ENCODE results near the gene IL31. TPM values are rescaled to one million over a fixed set of nuclear protein-coding genes. Genes with fewer than 3 reads are reported as not detected.

IL31 gene
- total and polyA plus RNA-seq, 4 donors = not detected

GRCh38 chr12:122124370-122124769, 49.7 kb downstream of the IL31 start:
- Histone ChIP-seq H3K36me3 (ENCODE audit: control insufficient read depth in 4 of 4, insufficient read depth in 3 of 4, low read depth in 1 of 4, low read length in 3 of 4) (peaks cover under 1 to 16% (median 9%) of the 10 kb centered on the region in 4 donors), H3K4me3 (ENCODE audit: low read depth in 1 of 3, low read length in 3 of 3) (no peak overlapping the region), H3K4me1 (ENCODE audit: control insufficient read depth in 4 of 4, insufficient read depth in 4 of 4, low read length in 3 of 4) (peaks cover 7 to 57% (median 42%) of the 10 kb centered on the region in 4 donors), H3K27ac (ENCODE audit: low read depth in 1 of 2, low read length in 2 of 2) (peak overlapping the region; percentile 87 to 90), H3K27me3 (ENCODE audit: control insufficient read depth in 4 of 4, insufficient read depth in 4 of 4, low read length in 3 of 4) (no peaks in the 10 kb centered on the region), H3K9me3 (ENCODE audit: control insufficient read depth in 4 of 4, low read length in 3 of 4) (no peaks in the 10 kb centered on the region), H3K9ac (ENCODE audit: low read depth in 1 of 2, low read length in 2 of 2) (no peak overlapping the region)
- DNase-seq (ENCODE audit: low spot score) = no peak
- WGBS = 44% methylated on average over 14 of the region's 14 CpGs
- TF ChIP-seq HNF4A (conservative IDR thresholded peaks at IDR 0.05) (peak; percentile 76 to 84), RXRA (IDR thresholded peaks at IDR 0.05) (peak; percentile 86 to 92), JUND (IDR thresholded peaks at IDR 0.05) (peak; percentile 94 to 99), TAF1 (conservative IDR thresholded peaks at IDR 0.05) (no peak), EGR1 (IDR thresholded peaks at IDR 0.05; ENCODE audit: low read depth in 2 of 2) (peak; percentile 59 to 94), SP1 (IDR thresholded peaks at IDR 0.05) (peak; percentile 80), HNF4G (IDR thresholded peaks at IDR 0.05) (no peak), MAX (IDR thresholded peaks at IDR 0.05) (peak; percentile 50), ZBTB33 (IDR thresholded peaks at IDR 0.05) (no peak), NR2F2 (IDR thresholded peaks at IDR 0.05) (peak; percentile 45), GABPA (IDR thresholded peaks at IDR 0.05 in 1 of 2, conservative IDR thresholded peaks at IDR 0.05 in 1 of 2) (peak in 1 of 2 donors; percentile 35), FOXA1 (IDR thresholded peaks at IDR 0.05) (no peak), YY1 (IDR thresholded peaks at IDR 0.05) (peak; percentile 52), RAD21 (IDR thresholded peaks at IDR 0.05) (peak; percentile 20 to 32), FOXA2 (IDR thresholded peaks at IDR 0.05) (no peak)
- TF ChIP-seq, protein P1, sequence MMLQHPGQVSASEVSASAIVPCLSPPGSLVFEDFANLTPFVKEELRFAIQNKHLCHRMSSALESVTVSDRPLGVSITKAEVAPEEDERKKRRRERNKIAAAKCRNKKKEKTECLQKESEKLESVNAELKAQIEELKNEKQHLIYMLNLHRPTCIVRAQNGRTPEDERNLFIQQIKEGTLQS (IDR thresholded peaks at IDR 0.05) = peak; percentile 79
- TF ChIP-seq, protein P2, sequence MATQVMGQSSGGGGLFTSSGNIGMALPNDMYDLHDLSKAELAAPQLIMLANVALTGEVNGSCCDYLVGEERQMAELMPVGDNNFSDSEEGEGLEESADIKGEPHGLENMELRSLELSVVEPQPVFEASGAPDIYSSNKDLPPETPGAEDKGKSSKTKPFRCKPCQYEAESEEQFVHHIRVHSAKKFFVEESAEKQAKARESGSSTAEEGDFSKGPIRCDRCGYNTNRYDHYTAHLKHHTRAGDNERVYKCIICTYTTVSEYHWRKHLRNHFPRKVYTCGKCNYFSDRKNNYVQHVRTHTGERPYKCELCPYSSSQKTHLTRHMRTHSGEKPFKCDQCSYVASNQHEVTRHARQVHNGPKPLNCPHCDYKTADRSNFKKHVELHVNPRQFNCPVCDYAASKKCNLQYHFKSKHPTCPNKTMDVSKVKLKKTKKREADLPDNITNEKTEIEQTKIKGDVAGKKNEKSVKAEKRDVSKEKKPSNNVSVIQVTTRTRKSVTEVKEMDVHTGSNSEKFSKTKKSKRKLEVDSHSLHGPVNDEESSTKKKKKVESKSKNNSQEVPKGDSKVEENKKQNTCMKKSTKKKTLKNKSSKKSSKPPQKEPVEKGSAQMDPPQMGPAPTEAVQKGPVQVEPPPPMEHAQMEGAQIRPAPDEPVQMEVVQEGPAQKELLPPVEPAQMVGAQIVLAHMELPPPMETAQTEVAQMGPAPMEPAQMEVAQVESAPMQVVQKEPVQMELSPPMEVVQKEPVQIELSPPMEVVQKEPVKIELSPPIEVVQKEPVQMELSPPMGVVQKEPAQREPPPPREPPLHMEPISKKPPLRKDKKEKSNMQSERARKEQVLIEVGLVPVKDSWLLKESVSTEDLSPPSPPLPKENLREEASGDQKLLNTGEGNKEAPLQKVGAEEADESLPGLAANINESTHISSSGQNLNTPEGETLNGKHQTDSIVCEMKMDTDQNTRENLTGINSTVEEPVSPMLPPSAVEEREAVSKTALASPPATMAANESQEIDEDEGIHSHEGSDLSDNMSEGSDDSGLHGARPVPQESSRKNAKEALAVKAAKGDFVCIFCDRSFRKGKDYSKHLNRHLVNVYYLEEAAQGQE (IDR thresholded peaks at IDR 0.05) = peak; percentile 47
- TF ChIP-seq, protein P3, sequence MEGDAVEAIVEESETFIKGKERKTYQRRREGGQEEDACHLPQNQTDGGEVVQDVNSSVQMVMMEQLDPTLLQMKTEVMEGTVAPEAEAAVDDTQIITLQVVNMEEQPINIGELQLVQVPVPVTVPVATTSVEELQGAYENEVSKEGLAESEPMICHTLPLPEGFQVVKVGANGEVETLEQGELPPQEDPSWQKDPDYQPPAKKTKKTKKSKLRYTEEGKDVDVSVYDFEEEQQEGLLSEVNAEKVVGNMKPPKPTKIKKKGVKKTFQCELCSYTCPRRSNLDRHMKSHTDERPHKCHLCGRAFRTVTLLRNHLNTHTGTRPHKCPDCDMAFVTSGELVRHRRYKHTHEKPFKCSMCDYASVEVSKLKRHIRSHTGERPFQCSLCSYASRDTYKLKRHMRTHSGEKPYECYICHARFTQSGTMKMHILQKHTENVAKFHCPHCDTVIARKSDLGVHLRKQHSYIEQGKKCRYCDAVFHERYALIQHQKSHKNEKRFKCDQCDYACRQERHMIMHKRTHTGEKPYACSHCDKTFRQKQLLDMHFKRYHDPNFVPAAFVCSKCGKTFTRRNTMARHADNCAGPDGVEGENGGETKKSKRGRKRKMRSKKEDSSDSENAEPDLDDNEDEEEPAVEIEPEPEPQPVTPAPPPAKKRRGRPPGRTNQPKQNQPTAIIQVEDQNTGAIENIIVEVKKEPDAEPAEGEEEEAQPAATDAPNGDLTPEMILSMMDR (IDR thresholded peaks at IDR 0.05; ENCODE audit: low read depth, low read length, missing input control) = no peak

All from liver (tissue), 9 donors.